Right forelimb (tissue), 1 donor: Measurements from ENCODE around the gene SLC12A7.
"Not testable (repeated sequence)": the region's sequence is repeated elsewhere in the genome, so short reads cannot be mapped to it uniquely, and the experiment has no call there.

Experiments
- DNase-seq: peaks from one replicate; pipeline ENCODE4 v3.0.0-alpha.2; 2018

The SLC12A7 gene

DNA sequence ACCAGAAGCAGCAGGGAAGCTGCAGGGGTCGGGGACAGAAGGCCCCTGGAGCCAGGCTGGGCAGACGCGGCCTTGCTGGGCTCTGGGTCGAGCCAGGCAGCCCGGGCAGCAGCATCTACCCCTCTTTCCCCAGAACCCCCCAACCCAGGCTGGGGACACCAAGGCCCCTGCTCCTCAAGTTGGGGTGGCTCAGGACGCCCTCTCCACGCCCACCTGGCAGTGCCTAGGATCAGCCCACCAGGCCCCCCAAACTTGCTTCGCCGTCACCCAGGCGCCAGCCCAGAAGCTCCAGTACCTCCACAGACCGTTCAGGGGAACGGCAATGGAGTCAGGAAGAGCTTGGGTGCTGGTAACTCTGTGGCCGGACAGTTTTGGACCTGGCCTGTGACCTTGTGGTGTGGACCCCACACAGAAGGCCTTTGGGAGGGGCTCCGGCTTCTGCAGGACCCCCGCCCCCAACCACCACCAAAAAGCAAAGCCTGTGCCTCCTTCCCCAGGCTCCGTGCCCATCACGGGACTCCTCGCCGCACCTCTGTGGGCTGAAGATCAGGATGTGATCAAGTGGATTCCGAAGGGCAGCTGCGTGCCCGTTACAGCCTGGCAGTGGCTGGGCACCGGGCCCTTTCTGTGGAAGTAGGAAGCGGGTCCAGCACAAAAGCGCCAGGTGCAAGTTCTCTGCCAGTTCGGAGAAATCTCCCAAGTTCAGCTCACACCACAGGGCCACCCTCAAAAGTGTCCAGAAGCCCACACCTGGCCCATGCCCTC, 2.1 kb downstream of the SLC12A7 start:
- no peak for DNase-seq

DNA sequence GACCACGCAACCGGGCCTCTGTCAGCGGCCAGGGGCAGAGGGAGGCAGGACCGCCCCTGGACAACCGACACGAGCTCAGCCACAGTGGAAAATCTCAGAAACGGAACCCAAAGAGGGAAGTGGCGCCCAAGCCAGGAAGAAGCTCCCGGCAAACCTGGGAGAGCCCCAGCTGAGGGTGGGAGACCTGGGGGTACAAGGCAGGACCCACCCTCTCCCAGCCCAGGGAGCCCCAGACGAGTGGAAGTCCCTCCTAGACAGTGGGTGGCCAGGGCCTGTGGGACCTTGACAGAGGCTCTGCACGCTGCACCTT, 3.0 kb downstream of the SLC12A7 start:
- DNase-seq = no peak

DNA sequence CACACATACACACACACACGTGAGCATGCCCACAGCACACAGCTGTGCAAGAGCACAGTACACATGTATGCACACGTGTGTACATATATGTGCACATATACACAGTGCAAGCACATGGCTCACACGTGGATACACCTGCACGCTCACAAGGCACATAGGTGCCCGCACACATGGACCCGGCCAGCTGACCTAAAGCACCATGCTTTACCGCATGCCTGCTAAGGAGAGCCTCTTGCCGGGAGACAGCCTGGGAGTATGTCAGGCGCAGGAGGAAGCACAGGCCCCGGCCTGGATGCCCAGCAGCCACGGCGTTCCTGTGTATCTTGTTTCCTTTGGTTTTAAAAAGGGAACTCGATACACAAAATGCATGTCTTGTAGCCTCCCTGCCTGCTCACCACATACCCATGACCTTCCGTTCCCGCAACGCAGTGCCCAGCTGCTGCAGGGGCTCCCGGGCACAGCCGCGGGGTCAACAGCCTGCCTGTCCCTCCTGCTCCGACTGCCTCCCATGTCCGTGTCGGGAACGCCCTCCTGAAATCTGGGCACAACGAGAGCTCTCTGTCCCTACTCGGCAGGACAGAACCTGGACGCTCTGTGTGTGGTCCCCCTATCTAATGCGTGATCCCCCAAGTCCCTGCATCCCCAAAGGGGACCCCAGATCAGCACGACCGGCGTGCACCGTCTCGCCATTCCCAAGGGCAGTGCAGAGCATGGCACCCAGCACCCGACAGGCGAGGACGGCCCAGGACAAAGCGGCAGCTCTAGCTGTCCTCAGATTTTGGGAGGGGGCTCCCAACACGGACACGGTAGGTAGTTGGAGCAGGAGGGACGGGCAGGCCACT, 3.6 kb downstream of the SLC12A7 start:
- DNase-seq = no peak

DNA sequence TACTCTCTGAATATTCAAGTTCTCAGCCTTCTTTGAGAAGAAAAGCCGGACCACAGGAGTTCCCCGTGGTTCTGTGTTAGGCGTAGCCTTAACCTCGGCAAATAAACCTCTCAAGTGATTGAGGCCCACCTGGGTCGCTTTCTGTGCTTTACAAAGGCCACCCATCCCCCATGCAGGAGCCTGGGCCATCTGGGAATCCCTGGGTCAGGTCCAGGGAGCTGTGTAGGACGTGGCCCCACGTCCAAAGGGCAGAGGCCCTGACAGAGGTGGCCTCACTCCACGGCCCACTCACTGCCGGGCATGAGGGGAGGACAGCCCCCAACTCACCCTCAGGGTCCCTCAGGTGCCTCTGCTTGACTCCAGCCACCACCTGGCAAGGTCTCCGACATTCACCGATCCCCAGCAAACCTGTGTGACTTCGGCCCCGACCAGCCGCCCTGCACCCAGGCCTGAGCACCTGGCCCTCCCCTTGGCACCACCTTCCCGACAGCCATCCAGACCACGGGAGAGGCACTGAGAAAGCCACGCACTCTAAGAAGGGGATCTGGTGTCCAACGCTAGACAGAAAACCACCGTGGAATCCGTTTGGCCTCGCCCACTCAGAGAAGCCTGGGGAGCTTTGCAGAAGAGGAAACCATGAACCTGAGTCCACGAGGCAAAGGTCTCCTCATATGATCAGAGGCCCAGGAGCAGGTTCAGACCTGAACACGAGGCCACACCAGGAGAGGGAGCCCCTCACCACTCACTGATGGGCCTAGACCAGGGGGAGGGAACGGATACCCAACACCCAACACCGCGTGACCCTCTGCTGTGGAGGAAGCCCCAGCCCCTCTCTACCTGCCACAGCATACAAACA, 4.5 kb downstream of the SLC12A7 start:
- DNase-seq = no peak

- no peak for DNase-seq
These were observed 5.3 kb downstream of the SLC12A7 start for GRCh38 chr5:1106385-1107166.

DNA sequence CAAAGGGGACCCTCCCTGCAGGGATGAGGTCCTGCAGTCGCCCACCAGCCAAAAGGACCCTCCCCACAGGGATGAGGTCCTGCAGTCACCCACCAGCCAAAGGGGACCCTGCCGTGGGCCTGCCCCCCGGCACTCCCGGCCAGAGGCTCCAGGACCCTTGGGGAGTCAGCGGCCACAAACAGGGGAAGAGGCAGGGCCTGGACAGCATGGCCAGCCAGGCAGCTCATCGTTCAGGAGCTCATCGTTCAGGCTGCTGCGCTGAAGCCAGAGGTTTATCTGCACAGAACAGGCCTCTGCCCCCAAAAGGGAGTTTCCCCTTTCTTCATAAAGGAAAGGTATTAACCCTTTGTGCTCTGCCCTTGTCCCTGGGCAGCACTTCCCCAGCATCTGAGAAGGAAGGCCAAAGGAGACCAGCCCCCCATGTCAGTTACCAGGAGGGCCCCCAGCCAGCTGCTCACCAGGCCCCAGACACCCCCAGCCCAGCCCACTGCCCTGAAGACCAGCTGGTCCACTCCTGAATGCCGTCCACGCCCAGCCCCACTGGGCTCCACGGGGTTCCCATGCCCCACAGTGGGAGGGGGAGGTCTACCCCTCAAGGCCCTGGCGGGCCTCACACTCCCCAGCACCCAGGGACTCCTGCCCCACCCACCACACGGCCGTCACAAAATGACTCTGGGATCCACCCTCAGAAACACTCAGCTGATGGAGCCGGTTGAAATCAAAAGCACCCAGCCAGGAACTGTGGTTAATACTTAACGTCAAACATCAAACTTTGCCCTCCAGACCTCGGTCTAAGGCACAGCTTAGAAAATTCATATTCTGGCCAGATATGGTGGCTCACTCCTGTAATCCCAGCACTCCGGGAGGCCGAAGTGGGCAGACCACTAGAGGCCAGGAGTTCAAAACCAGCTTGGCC, 6.3 kb downstream of the SLC12A7 start:
- no peak for DNase-seq

DNA sequence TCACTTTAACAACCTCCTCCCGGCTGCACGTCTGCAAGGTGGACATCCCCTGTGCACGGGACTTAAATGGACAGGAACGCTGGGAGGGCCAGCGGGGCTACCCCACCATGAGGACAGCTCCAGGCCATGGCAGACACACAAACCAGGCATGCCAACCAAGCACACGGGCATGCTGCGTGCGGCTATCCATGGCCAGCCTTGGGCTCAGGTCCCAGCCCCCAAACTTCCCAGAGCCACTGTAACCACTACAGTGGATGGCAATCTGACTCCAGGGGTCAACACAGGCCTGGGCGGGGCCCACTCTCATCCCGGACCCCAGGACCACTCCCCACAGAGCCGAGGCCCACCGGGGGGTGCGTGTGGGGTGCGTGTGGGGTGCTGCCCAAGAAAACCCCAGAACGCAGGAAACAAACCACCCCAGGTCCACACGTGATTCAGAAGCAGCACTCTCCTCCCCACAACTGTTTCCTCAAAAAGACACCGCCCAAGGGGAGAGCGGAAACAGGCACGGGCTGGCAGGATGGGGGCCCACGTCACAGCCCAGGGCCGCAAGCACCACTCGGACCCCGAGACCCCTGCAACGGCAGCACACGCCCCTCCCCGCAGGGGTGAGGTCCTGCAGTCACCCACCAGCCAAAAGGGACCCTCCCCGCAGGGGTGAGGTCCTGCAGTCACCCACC, 7.4 kb downstream of the SLC12A7 start:
- no peak for DNase-seq

GRCh38 chr5:1103505-1104326, 8.1 kb downstream of the SLC12A7 start:
- DNase-seq = peak; percentile 67

DNA sequence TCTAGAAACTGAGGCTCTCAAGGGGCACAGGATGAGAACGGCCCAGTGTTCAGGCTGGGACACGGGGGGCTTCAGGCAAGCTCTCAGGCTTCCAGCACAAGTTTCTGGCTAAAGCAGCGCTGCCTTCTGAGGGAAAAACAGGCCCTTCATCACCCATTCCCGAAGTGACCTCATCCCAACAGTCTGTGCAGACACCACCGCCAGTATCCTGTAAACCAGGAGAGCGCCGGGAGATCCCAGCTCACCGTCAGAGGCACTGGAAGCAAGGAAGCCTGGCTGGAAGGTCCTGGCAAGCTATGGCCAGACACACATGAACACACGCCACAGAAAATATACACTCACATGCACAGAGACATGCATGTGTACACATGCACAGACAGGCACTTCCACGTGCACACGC, 8.8 kb downstream of the SLC12A7 start:
- no peak for DNase-seq

GRCh38 chr5:1101961-1102713, 9.7 kb downstream of the SLC12A7 start:
- no peak for DNase-seq

- DNase-seq = no peak
These were observed 10.9 kb downstream of the SLC12A7 start for GRCh38 chr5:1100664-1101574.

DNA sequence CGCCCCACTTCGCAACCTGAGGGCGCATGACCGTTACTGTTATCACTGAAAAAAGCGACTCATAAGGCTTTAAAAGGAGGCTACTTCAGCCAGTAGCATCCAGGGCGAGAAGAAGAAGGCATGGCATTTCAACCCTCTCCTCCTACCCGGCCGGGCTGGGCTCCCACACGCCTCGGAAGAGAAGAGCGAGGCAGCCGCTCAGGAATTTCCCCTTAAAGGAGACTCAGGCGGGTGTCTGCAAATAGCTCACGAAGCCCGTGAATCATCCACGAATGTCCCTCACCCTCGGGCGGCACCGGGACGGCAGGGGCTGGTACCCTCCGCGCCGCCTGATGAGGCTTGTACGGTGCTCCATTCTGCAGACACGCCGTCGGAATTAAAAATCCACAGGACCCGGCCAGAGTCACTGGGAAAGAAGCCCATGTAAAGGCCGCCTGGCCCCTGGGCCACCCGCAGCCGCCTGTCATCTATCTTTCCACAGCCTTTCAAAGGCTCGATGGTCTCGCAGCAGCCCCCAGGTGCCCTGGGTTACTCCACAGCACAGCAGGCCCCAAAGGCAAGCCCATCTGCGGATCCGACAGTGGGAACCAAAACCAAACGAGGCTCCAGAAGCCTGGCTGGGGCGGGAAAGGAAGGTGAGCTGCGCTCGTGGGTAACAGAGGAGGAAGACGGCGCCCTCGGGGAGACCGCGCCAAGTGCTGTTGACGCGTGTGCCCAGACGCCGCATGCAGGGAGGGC, 11.8 kb downstream of the SLC12A7 start:
- no peak for DNase-seq

- no peak for DNase-seq
These were observed 12.8 kb downstream of the SLC12A7 start for GRCh38 chr5:1098986-1099597.

GRCh38 chr5:1097988-1098385, 13.9 kb downstream of the SLC12A7 start:
- DNase-seq = not testable (repeated sequence)

DNA sequence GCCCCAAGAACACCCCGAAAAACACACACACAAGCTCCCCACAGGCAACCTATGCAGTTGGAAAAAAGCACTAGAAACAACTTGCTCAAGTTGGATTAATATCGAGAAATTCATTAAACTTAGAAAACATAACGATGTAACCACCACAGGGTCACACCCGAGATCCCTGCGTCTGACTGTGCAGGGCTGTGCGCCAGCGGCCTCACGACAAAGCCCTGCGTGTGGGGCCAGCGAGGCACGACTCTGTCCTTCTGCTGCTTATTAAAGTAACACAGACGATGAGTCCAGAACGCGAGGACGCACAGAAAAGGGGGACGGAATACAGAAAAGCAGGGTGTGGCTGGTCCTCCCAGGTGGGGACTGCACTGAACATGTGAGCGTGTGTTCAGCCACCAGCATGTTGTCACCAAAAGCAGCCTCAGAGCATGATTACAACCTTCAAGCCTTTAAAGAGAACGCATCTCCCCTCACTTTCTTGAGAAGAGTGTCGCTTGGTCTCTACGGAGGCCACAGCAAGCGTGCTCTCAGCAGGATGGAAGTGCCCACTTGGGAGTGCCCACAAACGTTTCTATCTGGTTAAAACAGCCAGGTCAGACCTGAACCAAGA, 14.4 kb downstream of the SLC12A7 start:
- DNase-seq = no peak

- DNase-seq = no peak
These were observed 15.0 kb downstream of the SLC12A7 start for GRCh38 chr5:1096838-1097237.
